Uterus (tissue), 4 donors: Measurements from ENCODE around the gene PLAU. TPM values are rescaled to one million over a fixed set of nuclear protein-coding genes. Genes with fewer than 3 reads are reported as not detected.

Source experiments
- DNase-seq, 2 donors: peaks; one replicate each; pipeline ENCODE4 v3.0.0-alpha.2; 2019 to 2020
- H3K27ac ChIP-seq, 2 donors: fragments of 200-600 bp; sonication (generic); 1 replicate in 1 of 2; 2 replicates in 1 of 2; pipeline ENCODE4 v1.5.1; 2016 to 2018
- H3K27me3 ChIP-seq, 2 donors: fragments of 200-600 bp; sonication (generic); one replicate each; pipeline ENCODE4 v1.5.1; 2018 to 2019; ENCODE audit warnings: control low read depth in 1 of 2
- H3K36me3 ChIP-seq, 2 donors: fragments of 200-600 bp; sonication (generic); one replicate each; pipeline ENCODE4 v1.5.1; 2019; ENCODE audit warnings: control low read depth in 1 of 2
- H3K4me1 ChIP-seq, 2 donors: fragments of 200-600 bp; sonication (generic); one replicate each; pipeline ENCODE4 v1.5.1; 2018 to 2019; ENCODE audit warnings: control low read depth in 1 of 2
- H3K4me3 ChIP-seq, 2 donors: fragments of 200-600 bp; sonication (generic); 1 replicate in 1 of 2; 2 replicates in 1 of 2; pipeline ENCODE4 v1.5.1; 2018 to 2019; ENCODE audit warnings: mild to moderate bottlenecking in 1 of 2
- H3K9me3 ChIP-seq, 2 donors: fragments of 200-600 bp; sonication (generic); one replicate each; pipeline ENCODE4 v1.5.1; 2019; ENCODE audit warnings: control low read depth in 1 of 2
- CTCF ChIP-seq, 4 experiments: fragments of 200-600 bp in 2 of 4; fragments of 450-650 bp in 2 of 4; sonication (generic) in 2 of 4; IDR thresholded peaks; one replicate each; pipeline ENCODE4 v1.5.1; 2016 to 2019; ENCODE audit warnings: antibody characterized with exemption in 4 of 4, mild to moderate bottlenecking in 2 of 4, moderate library complexity in 1 of 4
- POLR2A ChIP-seq, 2 donors: fragments of 450-650 bp; IDR thresholded peaks; one replicate each; pipeline ENCODE4 v1.6.1; 2016; ENCODE audit warnings: antibody characterized with exemption in 2 of 2, mild to moderate bottlenecking in 1 of 2, moderate library complexity in 1 of 2
- intact Hi-C: fragments of 100-400 bp; cut with DNase I; formaldehyde crosslinking; loops from one replicate; pipeline ENCODE4 v1.15.1; 2023; ENCODE audit warnings: low total_unique reads
- total RNA-seq, 4 donors: library from RNA; depleted of rRNA in 3 of 4; stranded (reverse); fragments of >200 nt in 3 of 4; gene quantifications; one replicate each; pipeline versions ENCODE4 v1.1.0 to v1.2.4, GENCODE V29; 2014 to 2023
- donor health status: DM: yes; HTN: yes; CAD: no.

PLAU gene
- total RNA-seq, 4 donors from 2014 or later: 1.8 to 15.3 (median 9.0) TPM

GRCh38 chr10:73881221-73881919 lies 29.6 kb upstream of the PLAU start:
- no peak for TF ChIP-seq POLR2A (IDR thresholded peaks at IDR 0.05)
- no peak for TF ChIP-seq CTCF (IDR thresholded peaks at IDR 0.05)
- Histone ChIP-seq H3K27ac (no peak overlapping the region), H3K4me3 (no peak overlapping the region), H3K36me3 (no peaks in the 10 kb centered on the region), H3K4me1 (peaks cover 2% of the 10 kb centered on the region in 2 donors), H3K27me3 (no peaks in the 10 kb centered on the region), H3K9me3 (no peaks in the 10 kb centered on the region)
- no peak for DNase-seq
- intact Hi-C loops: no loop called here

- intact Hi-C loops: no loop called here
- H3K4me3 ChIP-seq: no peak overlapping the region
- no peaks in the 10 kb centered on the region for H3K36me3 ChIP-seq
- DNase-seq: no peak
- no peak overlapping the region for H3K27ac ChIP-seq
- H3K9me3 ChIP-seq: no peaks in the 10 kb centered on the region
- TF ChIP-seq CTCF (IDR thresholded peaks at IDR 0.05): no peak
- TF ChIP-seq POLR2A (IDR thresholded peaks at IDR 0.05): no peak
- H3K27me3 ChIP-seq: no peaks in the 10 kb centered on the region
- H3K4me1 ChIP-seq: peaks cover 11 to 20% of the 10 kb centered on the region in 2 donors
Observed at GRCh38 chr10:73884017-73884416, 26.9 kb upstream of the PLAU start.

- TF ChIP-seq CTCF (IDR thresholded peaks at IDR 0.05) (peak; percentile 84 to 93 (median 89)), POLR2A (IDR thresholded peaks at IDR 0.05) (no peak)
- H3K9me3 ChIP-seq: no peaks in the 10 kb centered on the region
- peak; percentile 79 to 80 for DNase-seq
Observed at GRCh38 chr10:73886085-73886529, 24.8 kb upstream of the PLAU start.

GRCh38 chr10:73886661-73887293 lies 24.2 kb upstream of the PLAU start:
- H3K27me3 ChIP-seq: no peaks in the 10 kb centered on the region
- intact Hi-C loops: loop anchor here (2.0 to 5.0 kb wide), 2 partner anchors 54 to 196 kb away; no protein-coding TSS in a partner anchor
- H3K36me3 ChIP-seq: no peaks in the 10 kb centered on the region
- no peak overlapping the region for H3K4me3 ChIP-seq
- no peak for DNase-seq
- no peaks in the 10 kb centered on the region for H3K9me3 ChIP-seq
- no peak for TF ChIP-seq POLR2A (IDR thresholded peaks at IDR 0.05)
- TF ChIP-seq CTCF (IDR thresholded peaks at IDR 0.05): no peak
- peaks cover 11 to 20% of the 10 kb centered on the region in 2 donors for H3K4me1 ChIP-seq
- peak overlapping the region; percentile 82 to 86 for H3K27ac ChIP-seq

More at GRCh38 chr10:73886085-73886529, 24.8 kb upstream of the PLAU start:
- H3K36me3 ChIP-seq: no peaks in the 10 kb centered on the region
- peak overlapping the region; percentile 82 to 86 for H3K27ac ChIP-seq
- intact Hi-C loops: loop anchor here (2.0 to 5.0 kb wide), 2 partner anchors 55 to 196 kb away; no protein-coding TSS in a partner anchor
- peaks cover 11 to 20% of the 10 kb centered on the region in 2 donors for H3K4me1 ChIP-seq
- H3K27me3 ChIP-seq: no peaks in the 10 kb centered on the region
- H3K4me3 ChIP-seq: no peak overlapping the region
